Measurements from ENCODE around the gene CLC.
"Not testable (repeated sequence)": the region's sequence is repeated elsewhere in the genome, so short reads cannot be mapped to it uniquely, and the experiment has no call there.

Gene CLC

GRCh38 chr19:39727070-39727800 is 10.6 kb downstream of the CLC start:
- DNase-seq = no peak

- DNase-seq = no peak
Measured at GRCh38 chr19:39725995-39726394, 11.8 kb downstream of the CLC start.

- DNase-seq = not testable (repeated sequence)
Measured at GRCh38 chr19:39720144-39720543, 17.7 kb downstream of the CLC start.

GRCh38 chr19:39710333-39710890 is 27.4 kb downstream of the CLC start:
- no peak for DNase-seq

GRCh38 chr19:39709026-39709872 is 28.6 kb downstream of the CLC start:
- DNase-seq = no peak

GRCh38 chr19:39708594-39708993 is 29.2 kb downstream of the CLC start:
- DNase-seq = no peak

- DNase-seq = no peak
Measured at GRCh38 chr19:39705578-39706188, 32.1 kb downstream of the CLC start.

GRCh38 chr19:39704181-39705044 is 33.4 kb downstream of the CLC start, which contains the start of gene LGALS14:
LGALS14 (plus strand) TSS chr19:39704481; CDS start chr19:39704529, 48 bp downstream.
- no peak for DNase-seq

- DNase-seq = no peak
Measured at GRCh38 chr19:39701291-39701690, 36.5 kb downstream of the CLC start.

- DNase-seq = no peak
Measured at GRCh38 chr19:39698535-39698934, 39.3 kb downstream of the CLC start.

GRCh38 chr19:39696387-39696786 is 41.4 kb downstream of the CLC start:
- DNase-seq = no peak

- no peak for DNase-seq
Measured at GRCh38 chr19:39695759-39696158, 42.1 kb downstream of the CLC start.

GRCh38 chr19:39692822-39693221 is 45.0 kb downstream of the CLC start:
- DNase-seq = no peak

- DNase-seq = no peak
Measured at GRCh38 chr19:39692166-39692565, 45.7 kb downstream of the CLC start.

- DNase-seq = not testable (repeated sequence)
Measured at GRCh38 chr19:39688637-39689036, 49.2 kb downstream of the CLC start.

GRCh38 chr19:39686739-39687138 is 51.1 kb downstream of the CLC start:
- DNase-seq = no peak

- DNase-seq = no peak
Measured at GRCh38 chr19:39684267-39684666, 53.6 kb downstream of the CLC start.

GRCh38 chr19:39681416-39681815 is 56.4 kb downstream of the CLC start:
- DNase-seq = no peak

All from 8988T (cell line).